Aorta (tissue), 5 donors: ENCODE measurements around the gene RABL2B. TPM values are rescaled to one million over a fixed set of nuclear protein-coding genes. Genes with fewer than 3 reads are reported as not detected.
"Not testable (repeated sequence)": the region's sequence is repeated elsewhere in the genome, so short reads cannot be mapped to it uniquely, and the experiment has no call there.

ENCODE experiments used
- ATAC-seq: fragments of 200-7000 bp; cut with Tn5 transposase; one replicate; pipeline ENCODE4 v1.9.1; 2022; ENCODE audit warnings: moderate library complexity; ENCODE audit not compliant: low FRiP score
- DNase-seq, 2 donors: peaks; one replicate each; pipeline ENCODE4 v3.0.0-alpha.2; 2020
- H3K27ac ChIP-seq, 2 donors: one replicate each; pipeline ENCODE4 v1.5.1; 2013; ENCODE audit warnings: low read length in 2 of 2, mild to moderate bottlenecking in 2 of 2, moderate library complexity in 2 of 2, control low read depth in 1 of 2, inconsistent platforms in 1 of 2, low read depth in 1 of 2
- H3K27me3 ChIP-seq, 2 donors: one replicate each; pipeline ENCODE4 v1.6.1; 2013; ENCODE audit warnings: control low read depth in 1 of 2, low read length in 1 of 2, mild to moderate bottlenecking in 1 of 2, moderate library complexity in 1 of 2; ENCODE audit not compliant: insufficient read depth in 2 of 2, control insufficient read depth in 1 of 2
- H3K36me3 ChIP-seq, 2 donors: one replicate each; pipeline ENCODE4 v1.6.1; 2013; ENCODE audit warnings: control low read depth in 1 of 2, low read length in 1 of 2, mild to moderate bottlenecking in 1 of 2; ENCODE audit not compliant: insufficient read depth in 2 of 2, control insufficient read depth in 1 of 2
- H3K4me1 ChIP-seq, 2 donors: one replicate each; pipeline ENCODE4 v1.6.1; 2013; ENCODE audit warnings: low read length in 2 of 2, control low read depth in 1 of 2, mild to moderate bottlenecking in 1 of 2, moderate library complexity in 1 of 2; ENCODE audit not compliant: insufficient read depth in 2 of 2, control insufficient read depth in 1 of 2
- H3K4me3 ChIP-seq, 2 donors: one replicate each; pipeline ENCODE4 v1.5.1; 2013; ENCODE audit warnings: low read length in 2 of 2, control low read depth in 1 of 2, mild to moderate bottlenecking in 1 of 2
- H3K9me3 ChIP-seq: one replicate; pipeline ENCODE4 v1.6.1; 2013; ENCODE audit warnings: mild to moderate bottlenecking, low read length; ENCODE audit not compliant: control insufficient read depth
- WGBS, 2 donors: extraction: QIAGEN DNeasy Blood & Tissue Kit; methylation state at CpG; one replicate each; pipeline ENCODE4 v1.1.7; 2013; 5-methylcytosine and 5-hydroxymethylcytosine counted together
- intact Hi-C, 2 donors: fragments of 100-400 bp; cut with DNase I; formaldehyde crosslinking; loops; one replicate each; pipeline versions ENCODE4 v1.14.2 to v1.15.0; 2022
- polyA plus RNA-seq, 2 donors: library from polyadenylated mRNA; stranded (reverse); fragments of 200-250 nt; gene quantifications; one replicate each; pipeline ENCODE4 v1.2.3, GENCODE V29; 2013
- total RNA-seq, 2 donors: library from RNA; stranded (reverse); fragmentation: NEBNext Ultra II Directional; extraction: Animal tissue kit (Norgen Biotek cat#: 25700); gene quantifications; one replicate each; pipeline ENCODE4 v1.2.1, GENCODE V29; 2021
- donor health status: healthy with polysubstance abuse.
- donor health status: Bipolar disorder and iron deficiency.
- donor health status: DM: no; HTN: no; CAD: no.
- donor health status: DM: no; HTN: no; CAD: no.
- donor health status: DM: yes; HTN: yes; CAD: no.

RABL2B gene
- total and polyA plus RNA-seq, 4 donors, result 11.1 to 28.0 (median 21.7) TPM

GRCh38 chr22:50761829-50762228, 21.6 kb downstream of the RABL2B start:
- H3K27me3 ChIP-seq, H3K36me3 ChIP-seq, ATAC-seq, intact Hi-C loops, H3K27ac ChIP-seq, H3K4me1 ChIP-seq, DNase-seq, H3K4me3 ChIP-seq, H3K9me3 ChIP-seq: not testable (repeated sequence)
- 88 to 93% methylated on average over 2 of the region's 2 CpGs for WGBS, 2 donors

- WGBS, 2 donors, result 47 to 52% methylated on average over 8 to 9 of the region's 10 CpGs
- H3K36me3 ChIP-seq, H3K27me3 ChIP-seq, H3K9me3 ChIP-seq, H3K4me1 ChIP-seq, ATAC-seq, H3K27ac ChIP-seq, DNase-seq, intact Hi-C loops, H3K4me3 ChIP-seq: not testable (repeated sequence)
Observed at GRCh38 chr22:50759597-50760341, 23.7 kb downstream of the RABL2B start.

- H3K9me3 ChIP-seq, DNase-seq, H3K4me3 ChIP-seq, H3K27ac ChIP-seq, H3K4me1 ChIP-seq, ATAC-seq, H3K27me3 ChIP-seq, H3K36me3 ChIP-seq, intact Hi-C loops: not testable (repeated sequence)
- 12 to 16% methylated on average over 23 to 24 of the region's 24 CpGs for WGBS, 2 donors
Observed at GRCh38 chr22:50756949-50757491, 26.4 kb downstream of the RABL2B start.

GRCh38 chr22:50756406-50756805, 27.0 kb downstream of the RABL2B start:
- H3K4me1 ChIP-seq, H3K27me3 ChIP-seq, H3K27ac ChIP-seq, DNase-seq, H3K36me3 ChIP-seq, ATAC-seq, H3K4me3 ChIP-seq, intact Hi-C loops, H3K9me3 ChIP-seq: not testable (repeated sequence)
- 23 to 38% methylated on average over 8 to 9 of the region's 9 CpGs for WGBS, 2 donors

- H3K4me1 ChIP-seq, ATAC-seq, intact Hi-C loops, H3K4me3 ChIP-seq, H3K27me3 ChIP-seq, H3K36me3 ChIP-seq, DNase-seq, H3K27ac ChIP-seq, H3K9me3 ChIP-seq: not testable (repeated sequence)
- WGBS, 2 donors, result 57 to 70% methylated on average over 20 of the region's 20 CpGs
Observed at GRCh38 chr22:50755251-50755650, 28.2 kb downstream of the RABL2B start.

- DNase-seq, H3K4me3 ChIP-seq, H3K27ac ChIP-seq, ATAC-seq, H3K36me3 ChIP-seq, H3K9me3 ChIP-seq, intact Hi-C loops, H3K27me3 ChIP-seq, H3K4me1 ChIP-seq: not testable (repeated sequence)
- WGBS, 2 donors, result 72 to 73% methylated on average over 9 of the region's 9 CpGs
Observed at GRCh38 chr22:50749302-50750074, 33.9 kb downstream of the RABL2B start.

GRCh38 chr22:50748630-50749029, 34.8 kb downstream of the RABL2B start:
- H3K27me3 ChIP-seq, DNase-seq, H3K27ac ChIP-seq, H3K4me3 ChIP-seq, H3K4me1 ChIP-seq, ATAC-seq, H3K9me3 ChIP-seq, intact Hi-C loops, H3K36me3 ChIP-seq: not testable (repeated sequence)
- WGBS, 2 donors, result 76 to 81% methylated on average over 10 to 12 of the region's 13 CpGs

GRCh38 chr22:50747521-50747920, 35.9 kb downstream of the RABL2B start:
- H3K4me1 ChIP-seq, H3K9me3 ChIP-seq, H3K36me3 ChIP-seq, intact Hi-C loops, ATAC-seq, H3K27me3 ChIP-seq, H3K4me3 ChIP-seq, H3K27ac ChIP-seq, DNase-seq: not testable (repeated sequence)
- WGBS, 2 donors, result 58 to 72% methylated on average over 1 of the region's 1 CpG
